NAMALWA (cell line): ENCODE measurements around the gene PKN2.
"Not testable (repeated sequence)": the region's sequence is repeated elsewhere in the genome, so short reads cannot be mapped to it uniquely, and the experiment has no call there.

ENCODE experiments used
- DNase-seq: peaks from one replicate; pipeline ENCODE4 v3.0.0-alpha.2; 2015; ENCODE audit warnings: low spot score

Gene PKN2

GRCh38 chr1:88680471-88680870, 3.6 kb upstream of the PKN2 start:
- DNase-seq, result no peak

DNA sequence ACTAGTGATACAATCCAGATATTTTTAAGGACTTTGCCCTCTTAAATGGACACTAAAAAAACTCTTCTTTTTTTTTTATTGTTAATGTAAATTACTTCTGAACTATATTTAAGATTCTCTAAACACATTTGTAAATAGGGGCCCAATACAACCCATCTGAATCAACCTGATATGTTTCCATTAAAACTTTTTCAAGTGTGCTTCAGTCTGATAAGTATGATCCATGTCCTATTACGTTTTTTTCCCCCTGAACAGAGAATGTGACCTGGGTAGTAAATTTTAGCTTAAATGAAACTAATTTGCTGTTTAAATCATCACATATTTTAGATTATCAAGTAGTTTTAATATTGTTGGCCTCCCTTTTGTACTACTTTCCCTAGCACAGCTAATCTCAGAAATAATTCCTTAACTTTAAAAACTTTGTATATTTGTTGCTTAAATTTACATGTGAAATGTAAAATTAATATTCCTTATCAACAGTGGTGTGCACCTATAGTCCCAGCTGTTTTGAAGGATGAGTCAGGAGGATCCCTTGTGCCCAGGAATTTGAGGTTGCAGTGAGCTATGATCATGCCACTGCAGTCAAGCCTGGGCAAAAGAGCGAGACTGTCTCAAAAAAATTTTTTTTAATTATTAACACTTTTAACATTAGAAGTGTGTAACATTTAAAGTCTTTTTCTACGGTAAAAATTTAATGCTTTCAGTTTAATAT, 3.0 kb upstream of the PKN2 start:
- DNase-seq, result no peak

- peak; percentile 82 for DNase-seq
Measured at GRCh38 chr1:88684482-88685258, 597 bp downstream of the PKN2 start.

GRCh38 chr1:88685259-88685620, 1.2 kb downstream of the PKN2 start:
- no peak for DNase-seq

GRCh38 chr1:88691540-88691939, 7.5 kb downstream of the PKN2 start:
- no peak for DNase-seq

DNA sequence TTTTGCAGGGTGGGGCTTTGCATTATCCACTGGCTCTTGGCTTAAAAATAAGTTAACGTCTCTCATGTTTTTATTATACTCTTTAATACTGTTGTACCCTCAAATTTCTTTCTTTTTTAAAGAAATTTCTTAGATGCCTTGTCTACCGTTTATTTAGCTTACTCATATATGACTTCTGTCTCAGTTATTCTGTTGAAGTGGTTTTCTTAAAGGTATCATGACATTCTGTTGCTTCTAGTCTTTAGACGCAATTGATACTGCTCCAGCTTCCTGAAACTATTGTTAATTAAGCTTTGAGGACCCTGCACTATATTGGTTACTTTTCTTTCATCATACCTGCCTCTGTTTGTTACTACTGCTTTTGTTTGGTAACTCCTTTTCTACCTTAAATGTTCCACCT, 11.7 kb downstream of the PKN2 start:
- no peak for DNase-seq

DNA sequence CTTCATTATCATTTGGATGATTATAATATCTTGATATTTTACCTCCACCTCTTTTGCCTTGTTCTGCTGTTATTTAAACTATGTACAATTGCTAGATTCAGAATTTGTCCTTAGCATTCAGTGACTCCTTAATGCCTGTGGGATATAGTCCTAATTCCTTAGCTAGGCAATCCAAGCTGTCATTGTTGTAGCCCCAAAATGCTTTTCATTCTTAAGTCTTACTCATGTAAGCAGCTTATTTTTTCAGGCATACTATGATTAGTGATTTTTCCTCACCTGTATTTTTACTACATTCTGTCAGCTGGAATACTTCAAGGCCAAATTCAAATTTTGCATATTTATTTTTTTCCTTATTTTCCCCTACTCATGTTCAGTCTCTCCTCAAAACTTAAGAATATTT, 13.4 kb downstream of the PKN2 start:
- DNase-seq, result no peak

DNA sequence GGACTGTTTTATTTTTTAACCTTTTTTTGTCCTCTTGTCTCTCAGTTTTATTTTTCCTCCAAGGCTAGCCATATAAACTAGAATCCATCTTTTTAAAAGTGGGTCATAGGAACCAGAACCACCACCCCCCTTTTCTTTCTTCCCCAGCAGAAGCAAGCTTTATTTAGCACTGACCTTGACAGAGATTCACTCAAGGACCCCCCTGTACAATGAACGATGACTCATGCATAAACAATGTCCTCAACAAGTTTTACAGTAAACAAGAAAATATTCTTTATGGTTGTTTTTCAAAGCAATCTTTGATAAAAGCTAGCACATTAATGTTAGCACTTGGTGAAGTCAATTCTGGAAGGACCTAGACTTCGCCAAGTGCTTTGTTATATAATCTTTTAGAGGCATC, 14.1 kb downstream of the PKN2 start:
- no peak for DNase-seq

- DNase-seq, result no peak
Measured at GRCh38 chr1:88698764-88699163, 14.7 kb downstream of the PKN2 start.

GRCh38 chr1:88700425-88701013, 16.4 kb downstream of the PKN2 start:
- DNase-seq, result no peak

GRCh38 chr1:88701275-88701674, 17.2 kb downstream of the PKN2 start:
- DNase-seq, result peak; percentile 26

- not testable (repeated sequence) for DNase-seq
Measured at GRCh38 chr1:88701793-88702192, 17.7 kb downstream of the PKN2 start.

GRCh38 chr1:88708011-88708410, 23.9 kb downstream of the PKN2 start:
- DNase-seq, result no peak

GRCh38 chr1:88712907-88713306, 28.8 kb downstream of the PKN2 start:
- not testable (repeated sequence) for DNase-seq

DNA sequence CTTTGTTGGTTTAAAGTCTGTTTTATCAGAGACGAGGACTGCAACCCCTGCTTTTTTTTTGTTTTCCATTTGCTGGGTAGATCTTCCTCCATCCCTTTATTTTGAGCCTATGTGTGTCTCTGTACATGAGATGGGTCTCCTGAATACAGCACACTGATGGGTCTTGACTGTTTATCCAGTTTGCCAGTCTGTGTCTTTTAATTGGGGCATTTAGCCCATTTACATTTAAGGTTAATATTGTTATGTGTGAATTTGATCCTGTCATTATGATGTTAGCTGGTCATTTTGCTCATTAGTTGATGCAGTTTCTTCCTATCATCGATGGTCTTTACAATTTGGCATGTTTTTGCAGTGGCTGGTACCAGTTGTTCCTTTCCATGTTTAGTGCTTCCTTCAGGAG, 32.5 kb downstream of the PKN2 start:
- not testable (repeated sequence) for DNase-seq

GRCh38 chr1:88722492-88722891, 38.4 kb downstream of the PKN2 start:
- no peak for DNase-seq

GRCh38 chr1:88726697-88727096, 42.6 kb downstream of the PKN2 start:
- no peak for DNase-seq

- no peak for DNase-seq
Measured at GRCh38 chr1:88727205-88727604, 43.1 kb downstream of the PKN2 start.

DNA sequence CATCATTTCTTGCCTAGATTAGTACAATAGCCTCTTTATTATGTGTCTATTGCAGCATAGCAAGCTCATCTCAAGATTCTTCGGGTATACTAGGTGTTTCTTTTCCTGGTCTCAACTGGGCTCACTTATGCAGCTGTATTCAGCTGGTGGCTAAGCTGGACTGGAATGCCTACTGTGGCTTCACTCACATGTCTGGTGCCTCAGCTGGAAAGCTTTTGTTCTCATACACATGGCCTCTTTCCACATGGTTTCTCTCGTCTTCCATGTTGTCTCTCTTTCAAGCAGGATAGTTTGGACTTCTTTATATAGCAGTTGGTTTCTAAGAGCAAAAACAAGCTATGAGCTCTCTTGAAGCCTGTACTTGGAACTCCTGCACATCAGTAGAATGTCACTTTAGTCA, 45.2 kb downstream of the PKN2 start:
- no peak for DNase-seq

DNA sequence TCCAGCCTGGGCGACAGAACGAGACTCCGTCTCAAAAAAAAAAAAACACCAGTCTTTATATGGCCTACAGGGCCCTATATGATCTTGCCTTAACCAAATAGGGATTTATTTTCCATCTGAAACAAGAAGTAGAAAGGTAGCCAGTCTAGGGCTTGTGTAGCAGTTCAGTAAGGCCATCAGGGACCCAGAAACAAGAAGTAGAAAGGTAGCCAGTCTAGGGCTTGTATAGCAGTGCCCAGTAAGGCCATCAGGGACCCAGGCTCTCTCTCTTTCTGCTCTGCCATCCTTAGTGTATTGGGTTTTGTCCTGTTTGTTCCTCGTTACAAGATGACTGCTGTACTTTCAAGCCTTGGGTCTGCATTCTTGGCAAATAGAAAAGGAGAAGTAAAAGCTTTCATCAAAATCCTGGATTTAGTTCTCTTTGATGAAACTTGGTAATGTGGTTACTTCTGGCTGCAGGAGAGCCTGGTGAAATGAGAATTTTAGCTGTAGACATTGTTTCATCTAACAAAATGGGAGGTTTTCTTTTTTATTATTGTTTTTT, 46.1 kb downstream of the PKN2 start:
- no peak for DNase-seq

DNA sequence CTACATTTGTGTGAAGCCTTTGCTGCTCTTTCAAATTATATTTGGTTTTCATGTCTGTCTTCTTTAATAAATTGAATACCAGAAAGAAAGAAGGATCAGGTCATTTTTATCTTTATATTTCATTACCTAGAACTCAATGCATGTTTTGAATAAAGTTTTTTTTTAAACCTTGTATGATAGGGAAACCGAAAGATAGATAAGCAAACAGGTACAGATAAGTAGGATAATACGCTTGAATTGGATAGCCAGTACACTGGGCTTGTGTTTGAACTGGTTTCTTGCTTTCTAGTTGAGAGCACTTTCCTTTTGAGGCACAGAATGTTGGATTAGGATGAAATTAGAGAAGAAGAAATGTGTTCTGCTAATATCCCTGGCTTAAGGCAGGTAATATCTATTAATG, 46.9 kb downstream of the PKN2 start:
- no peak for DNase-seq

- no peak for DNase-seq
Measured at GRCh38 chr1:88731475-88732269, 47.6 kb downstream of the PKN2 start.
